ENCODE results near the gene ZNF800. TPM values are rescaled to one million over a fixed set of nuclear protein-coding genes. Genes with fewer than 3 reads are reported as not detected.

ZNF800 gene
- total RNA-seq, 4 donors from 2014 or later = 33.8 to 37.3 (median 35.1) TPM

DNA sequence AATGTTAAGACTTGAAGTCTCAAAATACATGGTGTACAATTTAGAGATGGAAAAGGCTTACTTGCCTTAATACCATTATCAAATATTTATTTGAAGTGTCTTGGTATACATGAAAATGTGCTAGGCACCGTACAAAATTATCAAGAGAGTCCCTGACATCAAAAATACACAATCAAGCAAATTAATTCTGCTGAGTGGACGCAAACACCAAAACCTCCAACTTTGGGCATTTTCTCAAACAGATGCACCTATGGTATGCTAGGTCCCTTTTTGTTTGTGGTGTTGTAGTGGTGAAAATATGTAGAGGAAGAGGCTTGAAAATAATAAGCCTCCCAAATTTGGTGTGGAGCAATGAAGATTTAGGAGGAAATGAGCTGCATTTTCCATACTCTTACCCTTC lies 24.8 kb downstream of the ZNF800 start:
- WGBS, 2 donors (ENCODE audit: low coverage in 1 of 2) = 83 to 100% methylated on average over 2 of the region's 2 CpGs
- ATAC-seq = no peak
- Histone ChIP-seq H3K27me3 (no peaks in the 10 kb centered on the region), H3K9me3 (no peaks in the 10 kb centered on the region), H3K27ac (no peak overlapping the region), H3K4me1 (no peaks in the 10 kb centered on the region), H3K4me3 (no peak overlapping the region), H3K36me3 (peaks cover 0 to 45% of the 10 kb centered on the region in 2 donors)
- TF ChIP-seq POLR2A (IDR thresholded peaks at IDR 0.05) (no peak), EP300 (IDR thresholded peaks at IDR 0.05) (no peak), POLR2AphosphoS5 (IDR thresholded peaks at IDR 0.05) (no peak)
- TF ChIP-seq, protein P1, sequence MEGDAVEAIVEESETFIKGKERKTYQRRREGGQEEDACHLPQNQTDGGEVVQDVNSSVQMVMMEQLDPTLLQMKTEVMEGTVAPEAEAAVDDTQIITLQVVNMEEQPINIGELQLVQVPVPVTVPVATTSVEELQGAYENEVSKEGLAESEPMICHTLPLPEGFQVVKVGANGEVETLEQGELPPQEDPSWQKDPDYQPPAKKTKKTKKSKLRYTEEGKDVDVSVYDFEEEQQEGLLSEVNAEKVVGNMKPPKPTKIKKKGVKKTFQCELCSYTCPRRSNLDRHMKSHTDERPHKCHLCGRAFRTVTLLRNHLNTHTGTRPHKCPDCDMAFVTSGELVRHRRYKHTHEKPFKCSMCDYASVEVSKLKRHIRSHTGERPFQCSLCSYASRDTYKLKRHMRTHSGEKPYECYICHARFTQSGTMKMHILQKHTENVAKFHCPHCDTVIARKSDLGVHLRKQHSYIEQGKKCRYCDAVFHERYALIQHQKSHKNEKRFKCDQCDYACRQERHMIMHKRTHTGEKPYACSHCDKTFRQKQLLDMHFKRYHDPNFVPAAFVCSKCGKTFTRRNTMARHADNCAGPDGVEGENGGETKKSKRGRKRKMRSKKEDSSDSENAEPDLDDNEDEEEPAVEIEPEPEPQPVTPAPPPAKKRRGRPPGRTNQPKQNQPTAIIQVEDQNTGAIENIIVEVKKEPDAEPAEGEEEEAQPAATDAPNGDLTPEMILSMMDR (IDR thresholded peaks at IDR 0.05) = no peak

DNA sequence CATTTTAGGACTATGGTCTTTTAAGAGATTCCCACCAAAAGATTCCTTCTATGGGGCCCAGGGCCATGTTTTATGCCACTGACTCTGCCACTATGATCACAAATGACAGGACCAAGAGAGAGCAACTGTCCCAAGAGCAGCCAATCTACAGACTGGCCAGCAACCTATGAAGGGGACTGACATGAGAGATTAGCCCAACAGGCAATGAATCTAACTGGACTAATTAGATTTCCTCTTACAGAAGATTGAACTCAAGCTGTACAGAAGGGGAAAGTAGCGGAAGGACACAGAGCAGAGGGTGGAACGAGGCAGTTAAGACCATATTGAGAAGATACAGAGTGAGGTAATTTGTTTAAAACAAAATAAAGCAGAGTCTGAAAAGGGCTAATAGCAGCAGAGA lies 25.8 kb downstream of the ZNF800 start:
- WGBS, 2 donors (ENCODE audit: low coverage in 1 of 2) = 92% methylated on average over 2 of the region's 2 CpGs; no CpG with 5 or more reads in 1 of the 2 donors
- TF ChIP-seq, protein P1 (IDR thresholded peaks at IDR 0.05) = no peak
- no peak for TF ChIP-seq POLR2AphosphoS5 (IDR thresholded peaks at IDR 0.05)
- TF ChIP-seq POLR2A (IDR thresholded peaks at IDR 0.05) = no peak
- no peak for TF ChIP-seq EP300 (IDR thresholded peaks at IDR 0.05)
- no peaks in the 10 kb centered on the region for H3K9me3 ChIP-seq
- H3K36me3 ChIP-seq = peaks cover 0 to 50% of the 10 kb centered on the region in 2 donors
- H3K4me3 ChIP-seq = no peak overlapping the region
- no peaks in the 10 kb centered on the region for H3K4me1 ChIP-seq
- H3K27ac ChIP-seq = no peak overlapping the region
- no peaks in the 10 kb centered on the region for H3K27me3 ChIP-seq
- ATAC-seq = no peak

DNA sequence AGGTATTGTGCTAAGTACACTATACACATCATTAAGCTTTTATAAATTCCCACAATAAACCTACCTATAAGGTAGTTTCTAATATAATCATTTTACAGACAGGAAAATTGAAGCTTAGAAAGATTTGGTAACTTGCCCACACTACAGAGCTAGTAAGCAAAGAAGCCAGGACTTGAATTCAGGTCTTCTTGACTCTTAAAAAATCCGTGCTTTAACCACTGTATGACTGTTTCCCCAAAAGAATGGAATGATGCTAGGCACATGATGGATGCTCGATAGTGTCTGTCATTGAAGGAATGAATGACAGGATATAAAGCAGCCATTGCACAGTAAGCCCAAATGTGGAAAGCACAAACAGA lies 26.6 kb downstream of the ZNF800 start:
- H3K27me3 ChIP-seq = no peaks in the 10 kb centered on the region
- no peak overlapping the region for H3K27ac ChIP-seq
- H3K4me3 ChIP-seq = no peak overlapping the region
- no peaks in the 10 kb centered on the region for H3K4me1 ChIP-seq
- TF ChIP-seq, protein P1 (IDR thresholded peaks at IDR 0.05) = no peak
- no peak for TF ChIP-seq POLR2A (IDR thresholded peaks at IDR 0.05)
- no peak for TF ChIP-seq POLR2AphosphoS5 (IDR thresholded peaks at IDR 0.05)
- TF ChIP-seq EP300 (IDR thresholded peaks at IDR 0.05) = no peak
- peaks cover 0 to 57% of the 10 kb centered on the region in 2 donors for H3K36me3 ChIP-seq
- H3K9me3 ChIP-seq = no peaks in the 10 kb centered on the region
- ATAC-seq = no peak
- WGBS, 2 donors (ENCODE audit: low coverage in 1 of 2) = 95 to 100% methylated on average over 2 of the region's 2 CpGs

DNA sequence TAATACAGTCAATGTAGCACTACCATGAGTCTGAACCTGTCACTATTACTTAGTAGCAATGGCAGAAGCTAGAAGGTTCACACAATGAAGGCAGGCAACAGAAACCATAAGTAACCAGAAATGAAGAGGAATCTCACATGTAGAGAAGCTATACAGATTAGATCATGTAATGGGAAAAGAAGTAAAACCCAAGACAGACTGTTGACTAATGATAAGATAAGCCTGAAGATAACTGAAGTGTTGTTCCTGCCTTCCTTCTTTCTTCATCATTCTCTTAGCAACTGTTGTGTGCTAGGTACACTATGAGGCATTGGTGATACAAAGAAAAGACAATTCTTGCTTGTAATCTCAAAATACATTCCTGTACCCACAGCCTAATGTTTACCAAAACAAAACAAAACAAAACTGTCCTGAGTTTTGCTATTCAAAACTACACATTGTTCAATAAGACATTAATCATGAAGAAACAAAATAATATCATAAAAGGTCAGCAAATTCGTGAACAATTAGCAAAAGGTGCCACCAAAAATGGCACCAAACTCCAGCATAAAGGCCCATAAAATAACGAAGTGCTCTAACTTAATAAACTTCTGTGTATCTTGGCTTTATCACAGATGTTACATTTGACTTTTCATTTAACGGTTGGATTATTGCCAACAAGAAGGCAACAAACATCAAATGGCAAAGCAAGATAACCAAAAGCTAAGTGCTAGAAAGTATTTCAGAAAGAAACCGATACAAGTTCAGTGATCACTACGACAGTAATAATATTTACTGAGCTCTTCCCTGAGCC lies 27.1 kb downstream of the ZNF800 start:
- H3K4me3 ChIP-seq = no peak overlapping the region
- WGBS, 2 donors (ENCODE audit: low coverage in 1 of 2) = 74 to 90% methylated on average over 4 to 5 of the region's 5 CpGs
- no peaks in the 10 kb centered on the region for H3K27me3 ChIP-seq
- H3K27ac ChIP-seq = no peak overlapping the region
- H3K9me3 ChIP-seq = no peaks in the 10 kb centered on the region
- TF ChIP-seq POLR2AphosphoS5 (IDR thresholded peaks at IDR 0.05) = no peak
- no peak for ATAC-seq
- no peaks in the 10 kb centered on the region for H3K4me1 ChIP-seq
- peaks cover 0 to 63% of the 10 kb centered on the region in 2 donors for H3K36me3 ChIP-seq

DNA sequence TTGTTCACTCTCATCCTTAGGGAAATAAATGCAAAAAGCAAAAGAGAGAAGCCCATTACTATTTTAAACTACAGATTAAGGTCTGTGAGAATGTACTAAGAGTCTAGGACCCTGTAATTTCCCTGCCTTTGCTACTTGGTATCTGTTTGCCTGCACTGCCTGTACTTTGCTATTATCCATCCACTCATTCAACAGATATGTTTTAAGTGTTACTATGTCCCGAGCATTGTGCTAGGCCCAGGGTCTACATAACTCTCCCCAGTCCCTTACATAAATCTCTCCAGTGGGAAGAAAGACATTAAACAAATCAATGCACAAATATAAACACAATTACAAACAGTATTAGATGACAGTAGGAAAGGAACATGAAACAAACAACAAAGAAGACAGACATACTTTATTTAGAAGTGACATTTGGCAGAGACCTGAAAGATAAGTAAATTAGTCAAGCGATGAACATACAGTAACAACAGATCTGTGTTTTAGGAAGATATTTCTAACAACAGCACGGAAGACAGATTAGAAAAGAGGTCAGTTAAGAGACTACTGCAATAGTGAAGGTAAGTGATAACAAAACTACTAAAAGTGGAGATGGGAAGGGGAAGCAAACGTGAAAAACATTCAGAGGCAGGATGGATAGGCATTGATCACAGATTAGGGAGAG lies 30.0 kb downstream of the ZNF800 start:
- Histone ChIP-seq H3K27me3 (no peaks in the 10 kb centered on the region), H3K4me1 (no peaks in the 10 kb centered on the region), H3K9me3 (no peaks in the 10 kb centered on the region), H3K36me3 (peaks cover 0 to 55% of the 10 kb centered on the region in 2 donors), H3K27ac (no peak overlapping the region), H3K4me3 (no peak overlapping the region)
- TF ChIP-seq, protein P1 (IDR thresholded peaks at IDR 0.05) = no peak
- TF ChIP-seq POLR2AphosphoS5 (IDR thresholded peaks at IDR 0.05) (no peak), POLR2A (IDR thresholded peaks at IDR 0.05) (no peak), EP300 (IDR thresholded peaks at IDR 0.05) (no peak)
- no peak for ATAC-seq
- 57 to 67% methylated on average over 3 to 4 of the region's 4 CpGs for WGBS, 2 donors (ENCODE audit: low coverage in 1 of 2)
